ENCODE measurements around the gene FAM120B.

- TF ChIP-seq CTCF (IDR thresholded peaks at IDR 0.05; ENCODE audit: poor library complexity, severe bottlenecking) (no peak), REST (IDR thresholded peaks at IDR 0.05; ENCODE audit: borderline replicate concordance) (no peak), MXI1 (conservative IDR thresholded peaks at IDR 0.05; ENCODE audit: poor library complexity, severe bottlenecking) (no peak), TAF1 (IDR thresholded peaks at IDR 0.05; ENCODE audit: low read depth) (no peak), EZH2 (IDR thresholded peaks at IDR 0.05; ENCODE audit: borderline replicate concordance, insufficient read depth, low read length, poor library complexity, severe bottlenecking) (no peak), RAD21 (conservative IDR thresholded peaks at IDR 0.05) (no peak), SMC3 (conservative IDR thresholded peaks at IDR 0.05; ENCODE audit: poor library complexity) (no peak)
These were observed 108.8 kb downstream of the FAM120B start for GRCh38 chr6:170415318-170415717.
